ENCODE measurements around the gene CACNA1C.

Gene CACNA1C

GRCh38 chr12:2142068-2142467 lies 89.3 kb downstream of the CACNA1C start:
- FAIRE-seq: no peak

GRCh38 chr12:2144951-2145350 lies 92.2 kb downstream of the CACNA1C start:
- FAIRE-seq: no peak

- FAIRE-seq: no peak
Observed at GRCh38 chr12:2145433-2145998, 92.7 kb downstream of the CACNA1C start.

GRCh38 chr12:2147335-2147734 lies 94.5 kb downstream of the CACNA1C start:
- no peak for FAIRE-seq

GRCh38 chr12:2149091-2149490 lies 96.3 kb downstream of the CACNA1C start:
- no peak for FAIRE-seq

- FAIRE-seq: no peak
Observed at GRCh38 chr12:2150833-2151232, 98.0 kb downstream of the CACNA1C start.

- no peak for FAIRE-seq
Observed at GRCh38 chr12:2151391-2151790, 98.6 kb downstream of the CACNA1C start.

- FAIRE-seq: no peak
Observed at GRCh38 chr12:2152134-2152533, 99.3 kb downstream of the CACNA1C start.

- FAIRE-seq: no peak
Observed at GRCh38 chr12:2154050-2154449, 101.3 kb downstream of the CACNA1C start.

- no peak for FAIRE-seq
Observed at GRCh38 chr12:2154521-2154920, 101.7 kb downstream of the CACNA1C start.

- FAIRE-seq: no peak
Observed at GRCh38 chr12:2156333-2156732, 103.5 kb downstream of the CACNA1C start.

GRCh38 chr12:2160043-2160442 lies 107.3 kb downstream of the CACNA1C start:
- FAIRE-seq: no peak

- FAIRE-seq: no peak
Observed at GRCh38 chr12:2161473-2161872, 108.7 kb downstream of the CACNA1C start.

- no peak for FAIRE-seq
Observed at GRCh38 chr12:2163177-2163941, 110.6 kb downstream of the CACNA1C start.

GRCh38 chr12:2165021-2165420 lies 112.2 kb downstream of the CACNA1C start:
- no peak for FAIRE-seq

- FAIRE-seq: no peak
Observed at GRCh38 chr12:2165927-2166326, 113.1 kb downstream of the CACNA1C start.

GRCh38 chr12:2166696-2167095 lies 113.9 kb downstream of the CACNA1C start:
- FAIRE-seq: no peak

- no peak for FAIRE-seq
Observed at GRCh38 chr12:2167231-2167630, 114.4 kb downstream of the CACNA1C start.

GRCh38 chr12:2168808-2169207 lies 116.0 kb downstream of the CACNA1C start:
- FAIRE-seq: no peak

- no peak for FAIRE-seq
Observed at GRCh38 chr12:2169489-2169888, 116.7 kb downstream of the CACNA1C start.

- no peak for FAIRE-seq
Observed at GRCh38 chr12:2169940-2170339, 117.2 kb downstream of the CACNA1C start.

- FAIRE-seq: no peak
Observed at GRCh38 chr12:2170376-2170775, 117.6 kb downstream of the CACNA1C start.

- FAIRE-seq: no peak
Observed at GRCh38 chr12:2171672-2172426, 119.1 kb downstream of the CACNA1C start.

Data from G401.6 (cell line).